SIG-M5 treated with dmso at 0.1 percent for 504 hours (cell line): Measurements from ENCODE around the gene GALNT9.
"Not testable (repeated sequence)": the region's sequence is repeated elsewhere in the genome, so short reads cannot be mapped to it uniquely, and the experiment has no call there.

Source experiments
- DNase-seq: peaks from one replicate; lab custom pipeline; 2025; ENCODE audit not compliant: unreplicated experiment; lab: John Stamatoyannopoulos, UW

Gene GALNT9

DNA sequence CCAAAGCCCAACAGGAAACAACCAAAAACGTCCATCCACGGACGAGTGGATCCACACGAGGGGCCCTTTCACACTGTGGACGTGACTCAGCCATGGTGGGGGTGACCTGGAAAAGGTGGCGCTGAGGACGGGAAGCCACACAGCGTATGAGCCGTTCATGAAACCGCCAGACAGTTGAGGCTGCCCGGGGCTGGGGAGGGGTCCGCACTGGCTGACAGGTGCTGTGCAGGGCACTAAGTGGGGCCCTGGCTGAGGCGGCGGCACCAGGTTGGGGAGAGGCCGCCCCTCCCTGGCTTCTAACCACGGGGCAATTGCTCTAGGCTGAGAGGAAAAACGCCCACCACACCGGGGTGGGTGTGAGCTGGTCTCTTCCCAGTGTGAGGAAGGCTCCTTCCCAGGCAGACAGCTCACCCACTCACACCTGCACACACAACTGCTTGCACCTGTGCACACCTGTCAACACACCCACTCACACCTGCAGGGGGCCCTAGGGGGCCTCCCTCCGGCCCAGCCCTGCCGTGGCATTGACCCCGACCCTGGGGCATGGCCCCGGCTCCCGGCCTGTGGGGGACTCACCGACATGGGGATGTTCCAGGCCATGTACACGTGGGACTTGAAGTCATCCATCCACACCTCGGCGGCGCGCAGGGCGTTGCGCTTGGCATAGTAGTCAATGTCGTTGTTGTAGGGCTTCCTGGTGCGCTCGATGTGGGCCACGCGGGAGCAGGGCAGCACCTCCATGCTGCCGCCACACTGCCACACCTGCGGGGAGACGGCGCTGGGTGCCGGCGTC, 126.3 kb downstream of the GALNT9 start:
- no peak for DNase-seq

DNA sequence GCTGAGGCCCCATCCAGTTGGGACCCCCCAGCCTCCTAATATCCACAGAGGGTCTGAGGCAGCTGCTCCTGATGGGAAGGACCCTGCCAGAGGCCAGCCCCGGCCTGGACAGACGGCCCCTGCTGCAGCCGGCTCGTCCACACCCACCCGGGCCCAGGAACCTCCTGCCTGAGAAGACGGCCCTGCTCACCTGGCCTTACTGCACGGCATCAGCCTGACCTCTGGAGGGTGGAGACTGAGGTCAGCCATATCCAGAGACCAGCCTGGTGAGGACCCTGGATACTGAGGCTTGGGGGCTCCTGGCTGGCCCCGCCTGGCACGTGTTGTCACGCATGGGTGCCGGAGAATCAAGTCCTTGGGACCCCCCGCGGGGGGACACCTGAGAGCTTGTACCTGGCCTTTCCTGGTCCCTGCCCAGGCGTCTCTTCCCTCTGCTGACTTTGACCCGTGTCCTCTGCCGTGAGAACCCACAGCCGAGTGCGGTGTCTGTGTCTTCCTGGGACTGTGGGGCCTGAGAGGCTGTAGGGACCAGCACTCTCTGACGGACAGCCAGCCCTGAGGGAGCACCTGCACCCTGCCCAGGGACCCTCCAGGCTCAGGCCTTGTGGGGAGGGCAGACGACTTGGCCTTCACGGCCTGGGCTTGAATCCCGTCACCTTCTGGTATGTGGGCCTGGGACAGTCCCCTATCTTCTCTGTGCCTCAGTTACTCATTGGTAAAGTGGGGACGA, 127.8 kb downstream of the GALNT9 start:
- DNase-seq, result no peak

DNA sequence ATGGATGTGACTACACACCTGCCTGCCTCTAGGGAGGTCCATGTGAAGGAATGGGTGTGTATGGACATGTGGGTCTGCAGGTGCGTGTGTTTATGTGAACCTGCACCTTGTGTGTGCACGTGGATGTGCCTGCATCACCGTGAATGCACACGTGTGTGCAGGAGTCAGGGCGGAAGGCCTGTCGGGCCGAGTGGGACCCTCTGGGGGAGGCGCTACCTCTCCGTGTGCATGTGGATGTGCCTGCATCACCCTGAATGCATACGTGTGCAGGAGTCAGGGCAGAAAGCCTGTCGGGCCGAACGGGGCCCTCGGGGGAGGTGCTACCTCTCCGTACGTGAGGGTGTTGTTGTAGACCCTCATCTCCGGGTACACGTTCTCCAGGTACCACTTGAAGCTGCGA, 128.6 kb downstream of the GALNT9 start:
- DNase-seq, result no peak

DNA sequence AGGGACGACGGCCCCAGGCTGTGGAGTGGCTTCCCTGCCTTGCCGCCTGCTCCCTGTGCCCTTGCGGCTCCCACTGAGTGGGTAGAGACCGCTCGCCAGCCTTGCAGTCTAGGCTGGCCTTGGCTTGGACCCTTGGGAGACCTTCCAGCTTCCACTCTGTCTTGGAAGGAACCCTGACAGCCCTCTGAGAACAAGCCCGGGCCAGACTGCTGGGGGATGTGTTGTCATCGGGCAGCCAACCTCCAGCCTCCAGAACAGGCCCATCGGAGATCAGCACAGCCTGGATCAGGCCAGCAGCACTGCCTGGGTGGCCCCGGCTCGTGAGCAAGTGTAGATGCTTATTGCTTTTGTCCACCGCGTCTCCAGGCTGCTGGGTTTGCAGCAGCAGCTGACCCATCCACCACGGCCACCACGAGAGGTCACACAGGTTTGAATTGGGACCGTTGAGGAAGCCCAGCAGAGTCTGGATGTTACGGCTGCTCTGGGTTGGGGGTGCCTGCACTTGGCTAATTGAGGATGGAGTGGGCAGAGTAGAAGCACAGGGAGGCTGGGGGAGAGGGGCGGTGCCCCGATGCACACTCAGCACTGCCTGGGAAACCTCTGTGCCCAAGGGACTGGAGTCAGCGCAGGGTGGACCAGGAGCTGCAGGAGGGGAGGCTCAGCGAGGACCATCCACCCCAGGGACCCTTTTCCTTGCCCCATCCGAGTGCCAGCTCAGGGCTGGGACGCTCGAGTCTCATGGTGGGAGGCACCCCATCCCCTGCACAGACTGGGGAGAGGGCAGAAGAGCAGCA, 129.7 kb downstream of the GALNT9 start:
- DNase-seq, result no peak

DNA sequence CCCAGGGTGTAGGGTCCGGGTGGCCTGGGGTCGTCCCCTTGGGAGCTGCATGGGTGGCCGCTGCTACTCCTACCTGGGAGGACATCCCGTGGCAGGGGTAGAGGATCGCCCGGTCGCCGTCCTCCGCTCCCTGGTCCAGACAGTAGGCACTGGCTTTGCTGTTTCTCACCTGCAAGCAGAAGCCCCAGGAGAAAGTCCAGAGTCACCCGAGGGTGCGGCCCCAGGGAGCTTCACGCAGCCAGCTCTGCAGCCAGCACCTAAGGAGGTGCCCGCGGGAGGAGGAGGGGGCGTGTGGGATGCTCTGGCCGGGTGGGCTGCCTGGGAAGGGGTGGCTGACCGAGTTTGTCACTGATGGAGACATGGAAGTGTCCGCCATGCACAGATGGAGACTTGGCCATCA, 130.3 kb downstream of the GALNT9 start:
- no peak for DNase-seq

DNA sequence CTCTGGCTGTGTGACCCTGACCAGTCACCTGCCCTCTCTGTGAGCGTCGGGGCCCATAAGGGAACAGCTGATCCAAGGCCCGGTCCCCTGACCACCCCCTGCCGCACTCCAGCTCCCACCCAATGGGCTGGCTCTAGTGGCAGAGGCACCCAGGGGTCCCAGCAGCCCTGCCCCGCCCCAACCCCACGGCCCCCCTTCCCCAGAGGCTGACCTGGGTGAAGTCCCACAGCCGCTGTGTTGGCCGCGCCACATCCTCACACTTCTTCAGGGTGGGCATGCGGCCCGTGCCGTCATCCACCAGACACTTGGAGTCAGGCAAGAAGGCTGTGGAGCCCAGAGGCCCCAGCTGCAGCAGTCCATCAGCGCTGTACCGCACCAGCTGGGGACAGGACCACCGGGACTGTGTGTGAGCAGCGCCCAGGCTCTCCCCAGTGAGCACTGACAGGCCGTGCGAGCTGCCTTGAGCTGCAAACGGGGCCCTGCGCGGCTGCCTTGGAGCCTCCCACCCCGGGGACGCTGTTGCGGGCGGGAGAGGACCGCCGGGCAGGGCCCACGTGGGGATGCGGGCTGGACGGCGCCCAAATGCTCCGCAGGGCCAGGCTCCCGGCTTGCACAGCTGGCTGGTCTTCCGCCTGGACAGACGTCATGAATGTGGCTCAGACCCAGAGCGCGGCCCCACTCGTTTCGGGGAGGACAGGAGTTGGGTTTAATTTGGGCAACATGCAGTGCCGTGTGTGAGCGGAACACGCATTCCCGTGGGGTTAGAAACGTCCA, 131.6 kb downstream of the GALNT9 start:
- DNase-seq, result no peak

DNA sequence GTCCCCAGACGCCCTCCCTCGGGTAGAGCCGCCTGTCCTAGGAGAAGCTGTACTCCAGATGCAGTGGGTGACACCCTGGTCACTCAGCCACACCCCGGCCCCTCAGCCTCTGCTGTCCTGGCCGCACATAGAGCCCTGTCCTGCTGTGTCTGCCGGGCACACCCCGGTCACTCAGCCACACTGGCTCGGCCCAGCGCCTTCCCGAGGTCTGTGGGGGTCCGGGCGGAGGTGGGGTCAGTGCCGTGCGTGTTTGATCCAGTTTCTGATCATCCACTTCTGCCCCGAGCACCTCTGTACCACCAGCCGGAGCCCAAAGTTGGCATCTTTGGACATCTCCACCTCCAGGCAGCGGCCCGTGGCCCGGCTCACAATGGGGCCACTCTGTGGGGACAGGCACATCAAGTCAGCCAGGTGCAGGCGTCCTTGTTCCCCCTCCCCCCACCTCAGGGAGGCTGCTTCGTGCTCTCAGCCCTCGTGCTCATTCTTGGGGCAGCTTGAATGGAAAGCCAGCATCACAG, 132.5 kb downstream of the GALNT9 start:
- no peak for DNase-seq

DNA sequence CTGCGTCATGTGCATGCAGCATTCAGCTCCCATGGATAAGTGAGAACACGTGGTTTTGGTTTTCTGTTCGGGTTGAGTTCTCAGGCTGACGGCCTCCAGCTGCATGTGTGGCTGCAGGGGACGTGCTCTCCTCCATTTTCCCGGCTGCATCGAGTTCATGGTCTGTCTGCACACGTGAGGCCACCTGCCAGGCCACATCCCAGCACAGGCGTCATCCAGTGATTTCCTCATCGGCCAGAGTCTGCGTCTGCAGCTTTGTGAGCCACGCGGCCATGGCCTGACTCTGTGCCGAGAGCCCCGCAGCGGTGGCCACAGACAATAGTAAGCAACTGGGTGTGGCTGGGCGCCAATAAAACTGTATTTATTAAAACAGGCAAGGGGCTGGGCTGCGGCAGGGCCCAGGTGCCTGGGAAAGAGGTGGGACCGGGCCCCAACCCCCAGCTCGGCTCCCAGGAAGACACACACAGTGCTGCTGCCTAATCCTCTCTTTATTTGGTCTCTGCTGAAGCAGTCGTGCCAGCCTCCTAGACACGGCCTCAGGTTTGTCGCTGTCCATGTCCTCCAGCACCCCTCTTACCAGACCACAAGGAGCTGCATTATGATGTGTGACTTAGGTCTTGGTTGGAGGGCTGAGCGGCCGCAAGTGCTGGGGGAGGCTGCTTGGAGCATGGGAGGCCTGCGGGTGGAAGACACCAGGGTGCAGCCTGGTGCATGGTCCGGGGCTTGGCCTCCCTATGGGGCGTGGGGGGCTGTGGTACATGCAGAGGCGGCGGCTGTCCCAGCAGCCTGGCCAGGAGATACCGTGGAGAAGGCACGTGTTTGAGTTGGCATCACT, 133.1 kb downstream of the GALNT9 start:
- DNase-seq, result no peak

DNA sequence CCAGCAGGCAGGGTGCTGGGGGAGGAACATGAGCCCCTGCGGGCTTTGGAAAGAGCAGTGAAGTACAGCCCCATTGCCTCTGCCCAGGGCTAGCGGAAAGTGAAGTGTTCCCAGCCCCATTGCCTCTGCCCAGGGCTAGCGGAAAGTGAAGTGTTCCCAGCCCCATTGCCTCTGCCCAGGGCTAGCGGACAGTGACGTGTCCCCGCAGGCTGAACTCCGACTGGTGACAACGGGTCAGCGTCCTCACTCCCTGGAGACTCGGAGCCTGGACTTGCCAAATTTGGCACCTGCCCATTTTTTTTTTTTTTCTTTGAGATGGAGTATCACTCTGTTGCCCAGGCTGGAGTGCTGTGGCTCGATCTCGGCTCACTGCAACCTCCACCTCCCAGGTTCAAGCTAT, 134.1 kb downstream of the GALNT9 start:
- not testable (repeated sequence) for DNase-seq

DNA sequence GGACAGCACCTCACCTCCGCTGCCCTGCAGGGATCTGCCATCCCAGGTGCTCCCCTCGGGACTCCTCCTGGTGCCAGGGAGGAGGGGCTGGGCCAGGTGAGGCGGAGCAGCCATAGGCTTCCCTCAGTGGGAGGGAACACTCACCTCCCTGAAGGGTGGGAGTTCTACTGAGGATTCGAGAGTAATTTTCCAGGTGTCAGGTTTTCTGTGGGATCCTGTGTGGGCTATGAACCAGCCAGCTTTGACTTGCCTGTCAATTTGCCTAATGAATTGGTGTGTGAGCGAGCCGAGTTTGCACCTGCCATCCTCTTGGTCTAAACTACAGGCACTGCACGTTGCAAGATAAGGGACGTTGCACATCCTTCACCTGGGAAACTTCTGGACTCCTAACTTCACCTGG, 134.8 kb downstream of the GALNT9 start:
- DNase-seq, result no peak

DNA sequence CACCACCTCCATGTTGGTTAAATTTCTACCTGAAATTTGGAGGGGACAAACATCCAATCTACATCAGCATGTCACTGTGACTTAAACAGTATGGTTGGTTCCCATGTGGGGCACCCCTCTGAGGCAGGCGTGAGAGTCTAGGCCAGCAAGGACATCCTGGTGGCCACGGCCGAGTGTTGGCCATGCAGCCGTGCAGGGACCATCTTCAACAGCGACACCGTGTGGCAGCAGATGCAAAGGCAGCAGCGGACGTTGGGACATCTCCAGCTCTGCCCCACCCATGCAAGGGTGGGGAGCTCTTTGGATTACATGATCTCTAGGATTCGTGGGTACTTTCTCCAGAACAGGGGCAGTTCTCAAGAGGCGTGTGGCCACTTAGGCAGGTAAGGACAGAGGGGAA, 135.3 kb downstream of the GALNT9 start:
- DNase-seq, result no peak

DNA sequence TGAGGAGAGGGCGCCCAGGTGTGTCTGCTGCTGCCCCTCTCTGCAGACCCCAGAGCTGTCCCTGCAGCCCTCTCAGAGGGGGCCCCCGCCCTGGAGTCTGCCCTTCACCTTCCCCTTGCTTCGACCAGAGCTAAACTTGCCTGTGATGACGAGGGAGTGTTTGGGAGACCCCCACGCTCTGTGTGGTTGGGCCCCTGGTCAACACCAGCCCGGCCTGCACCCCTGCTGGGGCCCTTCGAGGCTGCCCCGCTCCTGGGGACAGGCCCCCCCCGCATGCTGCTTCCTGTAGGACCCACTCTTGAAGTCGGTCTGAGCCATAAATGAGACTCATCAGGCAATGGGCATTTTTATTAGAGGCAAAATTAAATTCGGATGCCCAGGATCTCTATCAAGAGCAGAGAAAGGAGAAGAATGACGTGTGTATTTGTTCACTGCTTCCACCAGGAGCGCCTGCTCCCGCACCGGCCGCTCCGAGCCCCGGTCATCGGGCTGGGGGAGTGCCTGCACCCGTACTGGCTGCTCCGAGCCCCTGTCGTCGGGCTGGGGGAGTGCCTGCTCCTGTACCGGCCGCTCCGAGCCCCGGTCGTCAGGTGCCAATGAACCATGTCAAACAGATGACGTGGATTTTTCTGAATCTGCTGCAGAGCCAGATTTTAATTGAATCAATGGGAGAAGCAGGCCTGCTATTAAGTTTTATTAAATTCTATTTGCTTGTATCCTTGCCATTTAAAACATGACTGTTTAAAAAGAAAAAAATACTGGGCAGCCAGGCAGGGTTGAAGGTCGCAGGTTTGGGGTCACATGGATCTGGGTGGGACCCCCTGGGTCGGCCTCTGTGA, 137.5 kb downstream of the GALNT9 start:
- no peak for DNase-seq

DNA sequence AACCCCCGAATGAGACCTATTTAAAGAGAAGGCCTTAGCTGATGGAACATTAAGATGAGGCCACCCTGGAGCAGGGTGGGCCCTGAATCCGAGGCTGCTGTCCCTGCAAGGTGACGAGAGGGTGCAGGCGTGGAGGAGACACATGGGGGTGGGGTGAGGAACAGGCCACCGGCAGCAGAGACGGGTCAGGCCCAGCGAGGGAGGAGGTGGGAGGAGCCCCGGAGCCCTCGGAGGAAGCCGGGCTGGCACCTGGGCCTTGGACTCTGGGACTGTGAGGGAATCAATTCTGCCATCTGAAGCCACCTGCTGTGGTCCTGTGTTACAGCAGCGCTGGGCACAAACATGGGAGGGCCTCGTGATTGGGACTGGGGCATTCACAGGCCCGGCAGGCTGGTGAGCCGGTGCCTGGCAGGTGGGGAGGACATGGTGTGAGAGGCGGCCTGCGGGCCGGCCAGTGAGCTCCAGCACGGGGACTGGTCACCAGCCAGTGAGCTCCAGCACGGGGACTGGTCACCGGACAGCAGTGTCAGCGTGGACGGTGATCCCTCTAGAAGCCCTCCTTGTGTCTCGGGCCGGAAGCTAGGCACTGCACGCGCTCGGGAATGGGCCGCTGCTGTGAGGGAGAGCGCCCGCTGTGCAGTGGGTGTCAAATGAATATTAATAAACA, 138.4 kb downstream of the GALNT9 start:
- DNase-seq, result no peak

DNA sequence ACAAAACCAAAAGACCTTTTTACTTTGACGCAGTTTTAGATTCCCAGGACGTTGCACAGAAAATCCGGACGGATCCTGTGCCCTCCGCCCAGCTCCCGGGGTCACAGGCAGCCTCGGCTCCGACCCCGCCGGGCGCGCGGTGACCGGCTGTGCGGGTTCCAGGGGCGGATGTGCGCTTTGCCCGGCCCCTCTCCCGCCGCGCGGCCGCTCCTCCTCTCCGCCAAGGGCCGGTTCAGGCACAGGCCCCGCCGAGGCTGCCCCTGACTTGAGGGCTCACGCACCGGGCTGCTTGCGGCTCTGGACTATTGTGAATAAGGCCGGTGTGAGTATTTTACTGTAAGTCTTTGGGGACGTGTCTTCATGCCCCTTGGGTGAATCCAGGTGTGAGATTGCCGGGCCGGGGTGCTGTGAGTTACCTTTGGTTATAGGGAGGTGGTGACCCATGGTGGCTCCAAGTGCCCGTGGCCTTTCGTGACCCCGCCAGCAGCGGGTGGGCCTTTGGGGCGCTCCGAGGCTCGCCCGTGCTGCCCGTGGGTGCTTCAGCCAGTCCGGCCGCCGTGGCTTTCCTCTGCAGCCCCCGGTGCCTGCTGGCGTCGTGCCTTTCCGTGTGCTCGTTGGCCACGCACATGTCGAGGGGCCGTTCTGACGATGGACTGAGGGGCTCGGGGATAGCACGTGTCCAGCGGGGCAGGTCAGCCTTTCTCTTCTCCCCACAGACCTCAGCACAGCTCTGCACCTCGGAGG, 139.2 kb downstream of the GALNT9 start:
- no peak for DNase-seq

DNA sequence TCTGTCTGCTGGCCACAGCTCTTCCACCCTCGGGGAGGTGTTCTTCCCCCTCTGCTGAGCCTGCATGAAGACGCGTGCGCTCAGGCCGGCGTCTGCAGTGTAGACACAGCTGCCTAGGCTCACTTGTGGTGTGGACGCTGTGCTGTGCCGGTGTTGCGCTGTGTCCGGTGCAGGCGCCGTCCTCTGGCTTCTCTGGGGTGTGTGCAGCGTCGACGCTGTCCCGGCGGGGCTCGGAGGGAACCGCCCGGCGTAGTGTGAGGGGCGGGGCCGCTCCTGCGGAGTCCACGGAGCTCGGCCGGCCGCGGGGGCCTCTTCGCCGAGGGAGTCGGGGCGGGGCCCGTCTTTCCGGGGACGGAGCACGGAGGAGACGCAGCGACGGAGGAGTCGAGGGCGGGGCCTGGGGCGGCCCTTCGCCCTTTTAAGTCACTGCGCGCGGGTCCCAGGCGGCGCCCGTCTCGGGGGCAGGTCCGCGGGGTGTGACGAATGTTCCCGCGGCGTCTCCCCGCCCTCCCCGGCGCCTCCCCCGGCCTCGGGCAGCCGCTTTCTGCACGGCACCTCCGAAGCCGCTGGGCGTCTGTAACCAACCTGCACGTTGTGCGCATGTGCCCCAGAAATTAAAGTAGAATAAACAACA, 139.9 kb downstream of the GALNT9 start:
- DNase-seq, result peak; percentile 93

DNA sequence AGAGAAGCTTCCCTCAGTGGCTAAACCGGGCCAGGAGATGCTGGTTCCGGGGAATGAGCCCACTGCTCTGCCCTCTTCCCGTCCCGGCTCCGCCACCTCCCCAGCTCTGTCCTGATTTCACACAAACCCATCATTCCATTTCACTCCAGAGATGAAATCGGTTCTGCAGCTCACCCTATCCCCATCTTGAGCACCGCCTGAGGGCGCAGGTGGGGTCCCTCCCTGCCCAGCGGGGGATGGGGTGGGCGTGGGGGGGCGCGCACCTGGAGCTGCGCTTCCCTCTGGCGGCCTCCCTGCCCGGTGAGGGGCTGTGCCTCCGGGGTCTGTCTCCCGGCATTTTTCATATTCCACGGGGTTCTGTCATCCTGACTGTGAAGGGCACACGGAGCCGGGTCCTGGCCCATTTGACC, 140.5 kb downstream of the GALNT9 start:
- DNase-seq, result no peak

DNA sequence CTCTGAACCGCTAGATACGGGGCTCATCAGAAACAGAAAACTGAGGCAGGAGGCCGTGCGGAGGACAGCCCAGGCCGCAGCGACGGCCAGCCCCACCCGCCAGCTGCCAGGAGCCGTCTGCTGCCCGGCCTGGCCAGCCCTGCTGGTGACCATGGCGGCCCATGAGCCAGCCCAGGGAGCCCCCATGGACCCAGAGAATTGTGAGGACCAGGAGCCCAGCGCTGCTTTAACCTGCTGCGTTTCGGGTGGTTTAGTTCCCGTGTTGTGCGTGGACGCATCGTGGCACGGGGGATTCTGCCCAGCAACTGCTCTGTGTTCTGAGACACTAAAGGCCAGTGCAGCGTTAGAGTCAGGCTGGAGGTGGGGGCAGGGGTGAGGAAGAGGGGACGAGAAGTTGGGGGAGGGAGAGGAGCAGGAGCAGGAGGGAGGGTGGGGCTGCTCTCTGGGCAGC, 140.9 kb downstream of the GALNT9 start:
- DNase-seq, result no peak
